Sigmoid colon (tissue), 7 donors: Measurements from ENCODE around the gene TBCA. TPM values are rescaled to one million over a fixed set of nuclear protein-coding genes. Genes with fewer than 3 reads are reported as not detected.

Source experiments
- DNase-seq: peaks from one replicate; pipeline ENCODE4 v3.0.0-alpha.2; 2019
- H3K27ac ChIP-seq, 4 donors: fragments of 200-600 bp; sonication (generic); one replicate each; pipeline ENCODE4 v1.5.1; 2016 to 2019; ENCODE audit warnings: mild to moderate bottlenecking in 1 of 4
- H3K27me3 ChIP-seq, 3 donors: fragments of 200-600 bp; sonication (generic); one replicate each; pipeline ENCODE4 v1.5.1; 2019; ENCODE audit warnings: mild to moderate bottlenecking in 1 of 3
- H3K36me3 ChIP-seq, 4 donors: fragments of 200-600 bp; sonication (generic); one replicate each; pipeline ENCODE4 v1.5.1; 2016 to 2019
- H3K4me1 ChIP-seq, 4 donors: fragments of 200-600 bp; sonication (generic); one replicate each; pipeline ENCODE4 v1.5.1; 2017 to 2019
- H3K4me3 ChIP-seq, 4 donors: fragments of 200-600 bp; sonication (generic); one replicate each; pipeline ENCODE4 v1.5.1; 2017 to 2019; ENCODE audit warnings: mild to moderate bottlenecking in 2 of 4, moderate library complexity in 1 of 4
- H3K9me3 ChIP-seq, 4 donors: fragments of 200-600 bp in 3 of 4; sonication (generic) in 3 of 4; one replicate each; pipeline versions ENCODE4 v1.5.1 to v1.6.1; 2013 to 2019
- CTCF ChIP-seq, 4 experiments: fragments of 450-650 bp in 3 of 4; fragments of 200-600 bp in 1 of 4; IDR thresholded peaks; one replicate each; pipeline ENCODE4 v1.5.1; 2016 to 2019; ENCODE audit warnings: antibody characterized with exemption in 4 of 4, mild to moderate bottlenecking in 3 of 4, moderate library complexity in 2 of 4
- EP300 ChIP-seq, 4 donors: sonication (generic); formaldehyde crosslinking; IDR thresholded peaks; one replicate each; pipeline ENCODE4 v1.6.1; 2017; ENCODE audit warnings: antibody characterized with exemption in 4 of 4
- POLR2A ChIP-seq, 2 donors: fragments of 450-650 bp; IDR thresholded peaks; one replicate each; pipeline ENCODE4 v1.6.1; 2016; ENCODE audit warnings: antibody characterized with exemption in 2 of 2, mild to moderate bottlenecking in 2 of 2, moderate library complexity in 2 of 2
- POLR2AphosphoS5 ChIP-seq, 4 donors: sonication (generic); formaldehyde crosslinking; IDR thresholded peaks; one replicate each; pipeline ENCODE4 v1.6.1; 2017; ENCODE audit warnings: antibody characterized with exemption in 4 of 4
- WGBS, 2 donors: extraction: QIAGEN DNeasy Blood & Tissue Kit; methylation state at CpG; one replicate each; pipeline ENCODE4 v1.1.7; 2013; 5-methylcytosine and 5-hydroxymethylcytosine counted together
- intact Hi-C: fragments of 100-400 bp; cut with DNase I; formaldehyde crosslinking; loops from one replicate; pipeline ENCODE4 v1.15.1; 2023
- polyA plus RNA-seq, 3 donors: library from polyadenylated mRNA; stranded (reverse); fragments of 200-250 nt; gene quantifications; one replicate each; pipeline ENCODE4 v1.2.3, GENCODE V29; 2013
- total RNA-seq, 4 donors: library from RNA; depleted of rRNA; stranded (reverse); fragments of >200 nt; gene quantifications; one replicate each; pipeline ENCODE4 v1.1.0, GENCODE V29; 2016
- donor health status: healthy with polysubstance abuse.
- donor health status: Bipolar disorder and iron deficiency.
- donor health status: healthy.

Gene TBCA
- total and polyA plus RNA-seq, 7 donors: 174 to 240 (median 222) TPM

- Histone ChIP-seq H3K27ac (no peak overlapping the region), H3K4me3 (no peak overlapping the region), H3K27me3 (no peaks in the 10 kb centered on the region), H3K36me3 (peaks cover 0 to 15% (median 0%) of the 10 kb centered on the region in 4 donors), H3K4me1 (peaks cover 0 to 58% (median 38%) of the 10 kb centered on the region in 4 donors), H3K9me3 (no peaks in the 10 kb centered on the region)
- intact Hi-C loops: loop anchor here (10.0 kb wide), 1 partner anchor 1463 kb away; the partner anchor contains the start of gene JMY
- TF ChIP-seq POLR2AphosphoS5 (IDR thresholded peaks at IDR 0.05) (no peak), EP300 (IDR thresholded peaks at IDR 0.05) (no peak), CTCF (IDR thresholded peaks at IDR 0.05) (no peak), POLR2A (IDR thresholded peaks at IDR 0.05) (no peak)
- DNase-seq: no peak
- 96 to 98% methylated on average over 5 of the region's 5 CpGs for WGBS, 2 donors
Observed at GRCh38 chr5:77771452-77771851, 4.7 kb downstream of the TBCA start.

GRCh38 chr5:77770293-77771005 lies 5.7 kb downstream of the TBCA start:
- TF ChIP-seq CTCF (IDR thresholded peaks at IDR 0.05) (no peak), POLR2AphosphoS5 (IDR thresholded peaks at IDR 0.05) (no peak), POLR2A (IDR thresholded peaks at IDR 0.05) (no peak), EP300 (IDR thresholded peaks at IDR 0.05) (no peak)
- H3K27ac ChIP-seq: no peak overlapping the region
- intact Hi-C loops: loop anchor here (10.0 kb wide), 1 partner anchor 1464 kb away; the partner anchor contains the start of gene JMY
- no peaks in the 10 kb centered on the region for H3K27me3 ChIP-seq
- H3K9me3 ChIP-seq: no peaks in the 10 kb centered on the region
- H3K4me3 ChIP-seq: no peak overlapping the region
- WGBS, 2 donors: 92 to 97% methylated on average over 4 of the region's 4 CpGs
- H3K36me3 ChIP-seq: peaks cover 0 to 15% (median 0%) of the 10 kb centered on the region in 4 donors
- DNase-seq: no peak
- peaks cover 0 to 60% (median 38%) of the 10 kb centered on the region in 4 donors for H3K4me1 ChIP-seq

- H3K4me3 ChIP-seq: no peak overlapping the region
- no peaks in the 10 kb centered on the region for H3K27me3 ChIP-seq
- no peak for DNase-seq
- TF ChIP-seq CTCF (IDR thresholded peaks at IDR 0.05) (no peak), POLR2A (IDR thresholded peaks at IDR 0.05) (no peak)
- no peaks in the 10 kb centered on the region for H3K9me3 ChIP-seq
- intact Hi-C loops: no loop called here
- H3K36me3 ChIP-seq: peaks cover 0 to 15% (median 0%) of the 10 kb centered on the region in 4 donors
- no peak overlapping the region for H3K27ac ChIP-seq
- peaks cover 0 to 52% (median 25%) of the 10 kb centered on the region in 4 donors for H3K4me1 ChIP-seq
Observed at GRCh38 chr5:77768978-77769377, 7.2 kb downstream of the TBCA start.

- Histone ChIP-seq H3K9me3 (no peaks in the 10 kb centered on the region), H3K27ac (no peak overlapping the region), H3K36me3 (peaks cover 0 to 15% (median 0%) of the 10 kb centered on the region in 4 donors), H3K4me1 (peaks cover 0 to 39% (median 11%) of the 10 kb centered on the region in 4 donors), H3K4me3 (no peak overlapping the region), H3K27me3 (no peaks in the 10 kb centered on the region)
- WGBS, 2 donors: 90 to 95% methylated on average over 1 of the region's 1 CpG
- TF ChIP-seq POLR2A (IDR thresholded peaks at IDR 0.05) (no peak), CTCF (IDR thresholded peaks at IDR 0.05) (no peak), EP300 (IDR thresholded peaks at IDR 0.05) (no peak), POLR2AphosphoS5 (IDR thresholded peaks at IDR 0.05) (no peak)
- no peak for DNase-seq
- intact Hi-C loops: no loop called here
Observed at GRCh38 chr5:77767301-77767700, 8.8 kb downstream of the TBCA start.
